Mucosa of rectum (tissue), 2 donors: ENCODE results near the gene EML4.

Experiments used
- H3K27ac ChIP-seq, 2 donors: one replicate each; pipeline ENCODE4 v1.7.0; 2013; ENCODE audit warnings: inconsistent platforms in 2 of 2, low read depth in 2 of 2, low read length in 2 of 2
- H3K27me3 ChIP-seq, 2 donors: one replicate each; pipeline ENCODE4 v1.7.0; 2013; ENCODE audit warnings: low read length in 2 of 2; ENCODE audit not compliant: control insufficient read depth in 2 of 2, insufficient read depth in 2 of 2
- H3K36me3 ChIP-seq, 2 donors: one replicate each; pipeline ENCODE4 v1.7.0; 2013; ENCODE audit warnings: low read length in 2 of 2; ENCODE audit not compliant: control insufficient read depth in 2 of 2, insufficient read depth in 2 of 2
- H3K4me1 ChIP-seq, 2 donors: one replicate each; pipeline ENCODE4 v1.7.0; 2013; ENCODE audit warnings: low read length in 2 of 2, mild to moderate bottlenecking in 1 of 2; ENCODE audit not compliant: control insufficient read depth in 2 of 2, insufficient read depth in 2 of 2
- H3K4me3 ChIP-seq, 2 donors: one replicate each; pipeline ENCODE4 v1.7.0; 2013; ENCODE audit warnings: low read length in 2 of 2
- H3K9ac ChIP-seq, 2 donors: one replicate each; pipeline ENCODE4 v1.7.0; 2013; ENCODE audit warnings: low read length in 2 of 2, low read depth in 1 of 2, mild to moderate bottlenecking in 1 of 2
- H3K9me3 ChIP-seq, 2 donors: one replicate each; pipeline ENCODE4 v1.7.0; 2013; ENCODE audit warnings: low read length in 2 of 2; ENCODE audit not compliant: control insufficient read depth in 2 of 2
- donor health status: healthy.
- donor health status: Normal muscosa, but diverticular disease.

The EML4 gene

GRCh38 chr2:42312106-42312505, 143.0 kb downstream of the EML4 start:
- Histone ChIP-seq H3K4me3 (no peak overlapping the region), H3K27me3 (no peaks in the 10 kb centered on the region), H3K9ac (no peak overlapping the region), H3K4me1 (peaks cover 0 to 4% of the 10 kb centered on the region in 2 donors), H3K9me3 (no peaks in the 10 kb centered on the region), H3K36me3 (peaks cover 14 to 16% of the 10 kb centered on the region in 2 donors), H3K27ac (no peak overlapping the region)

GRCh38 chr2:42314892-42315468, 145.8 kb downstream of the EML4 start:
- H3K9ac ChIP-seq = no peak overlapping the region
- no peak overlapping the region for H3K4me3 ChIP-seq
- H3K27ac ChIP-seq = no peak overlapping the region
- H3K9me3 ChIP-seq = no peaks in the 10 kb centered on the region
- peaks cover 14 to 26% of the 10 kb centered on the region in 2 donors for H3K36me3 ChIP-seq
- no peaks in the 10 kb centered on the region for H3K27me3 ChIP-seq
- H3K4me1 ChIP-seq = peaks cover 0 to 4% of the 10 kb centered on the region in 2 donors

- peaks cover 20 to 31% of the 10 kb centered on the region in 2 donors for H3K36me3 ChIP-seq
- H3K27ac ChIP-seq = no peak overlapping the region
- H3K27me3 ChIP-seq = no peaks in the 10 kb centered on the region
- no peak overlapping the region for H3K4me3 ChIP-seq
- H3K9ac ChIP-seq = no peak overlapping the region
- H3K4me1 ChIP-seq = peaks cover 0 to 4% of the 10 kb centered on the region in 2 donors
- H3K9me3 ChIP-seq = no peaks in the 10 kb centered on the region
Measured at GRCh38 chr2:42315844-42316470, 146.8 kb downstream of the EML4 start.

- peaks cover 20 to 31% of the 10 kb centered on the region in 2 donors for H3K36me3 ChIP-seq
- H3K9me3 ChIP-seq = no peaks in the 10 kb centered on the region
- H3K4me3 ChIP-seq = no peak overlapping the region
- H3K4me1 ChIP-seq = peaks cover 0 to 2% of the 10 kb centered on the region in 2 donors
- no peak overlapping the region for H3K9ac ChIP-seq
- no peak overlapping the region for H3K27ac ChIP-seq
- H3K27me3 ChIP-seq = no peaks in the 10 kb centered on the region
Measured at GRCh38 chr2:42316910-42317309, 147.8 kb downstream of the EML4 start.

DNA sequence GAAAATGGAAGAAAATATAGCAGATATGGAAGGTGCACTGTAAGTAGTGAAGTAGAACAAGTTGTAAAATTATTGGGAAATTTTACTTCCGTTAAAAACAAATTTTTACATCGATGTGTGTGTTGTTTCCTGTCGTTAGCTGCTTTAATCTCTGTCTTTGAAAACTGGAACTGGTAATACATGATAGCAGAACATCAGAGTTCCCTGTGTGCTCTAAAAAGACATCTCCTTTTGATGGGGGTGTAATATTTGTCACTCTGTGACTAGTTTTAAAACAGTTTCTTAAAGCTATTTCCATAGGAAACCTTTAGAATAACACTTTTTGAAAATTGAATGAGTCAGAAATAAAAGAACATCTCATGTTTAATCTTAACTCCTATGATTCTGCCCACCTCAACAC, 148.3 kb downstream of the EML4 start:
- peaks cover 20 to 31% of the 10 kb centered on the region in 2 donors for H3K36me3 ChIP-seq
- H3K27ac ChIP-seq = no peak overlapping the region
- no peaks in the 10 kb centered on the region for H3K9me3 ChIP-seq
- H3K4me1 ChIP-seq = no peaks in the 10 kb centered on the region
- H3K27me3 ChIP-seq = no peaks in the 10 kb centered on the region
- H3K4me3 ChIP-seq = no peak overlapping the region
- no peak overlapping the region for H3K9ac ChIP-seq

DNA sequence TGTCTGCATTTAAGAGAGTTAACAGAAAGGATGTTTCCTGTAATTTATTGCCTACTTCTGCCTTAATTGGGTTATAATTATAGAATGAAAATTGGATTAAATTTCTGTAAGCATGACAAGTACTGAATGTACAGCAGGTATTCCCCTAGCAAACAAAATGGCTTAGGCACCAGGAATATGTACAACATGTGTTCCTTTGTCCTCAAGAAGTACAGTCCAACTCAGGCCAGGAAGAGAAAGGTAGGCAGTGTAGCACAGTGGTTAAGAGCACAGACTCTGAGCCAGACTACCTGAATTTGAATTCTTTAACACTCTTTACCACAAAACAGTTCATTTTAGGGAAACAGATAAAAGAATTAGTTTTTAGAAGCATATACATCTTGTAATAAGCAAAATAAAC, 148.8 kb downstream of the EML4 start:
- H3K36me3 ChIP-seq = peaks cover 20 to 31% of the 10 kb centered on the region in 2 donors
- H3K27me3 ChIP-seq = no peaks in the 10 kb centered on the region
- no peak overlapping the region for H3K9ac ChIP-seq
- H3K9me3 ChIP-seq = no peaks in the 10 kb centered on the region
- H3K27ac ChIP-seq = no peak overlapping the region
- H3K4me3 ChIP-seq = no peak overlapping the region
- no peaks in the 10 kb centered on the region for H3K4me1 ChIP-seq

GRCh38 chr2:42319265-42319664, 150.1 kb downstream of the EML4 start:
- H3K4me3 ChIP-seq = no peak overlapping the region
- no peak overlapping the region for H3K9ac ChIP-seq
- no peaks in the 10 kb centered on the region for H3K4me1 ChIP-seq
- H3K27ac ChIP-seq = no peak overlapping the region
- H3K9me3 ChIP-seq = no peaks in the 10 kb centered on the region
- no peaks in the 10 kb centered on the region for H3K27me3 ChIP-seq
- peaks cover 20 to 31% of the 10 kb centered on the region in 2 donors for H3K36me3 ChIP-seq

GRCh38 chr2:42321452-42322064, 152.4 kb downstream of the EML4 start:
- H3K27ac ChIP-seq = no peak overlapping the region
- no peak overlapping the region for H3K4me3 ChIP-seq
- no peaks in the 10 kb centered on the region for H3K9me3 ChIP-seq
- peaks cover 25 to 29% of the 10 kb centered on the region in 2 donors for H3K36me3 ChIP-seq
- H3K4me1 ChIP-seq = no peaks in the 10 kb centered on the region
- H3K27me3 ChIP-seq = no peaks in the 10 kb centered on the region
- H3K9ac ChIP-seq = no peak overlapping the region

DNA sequence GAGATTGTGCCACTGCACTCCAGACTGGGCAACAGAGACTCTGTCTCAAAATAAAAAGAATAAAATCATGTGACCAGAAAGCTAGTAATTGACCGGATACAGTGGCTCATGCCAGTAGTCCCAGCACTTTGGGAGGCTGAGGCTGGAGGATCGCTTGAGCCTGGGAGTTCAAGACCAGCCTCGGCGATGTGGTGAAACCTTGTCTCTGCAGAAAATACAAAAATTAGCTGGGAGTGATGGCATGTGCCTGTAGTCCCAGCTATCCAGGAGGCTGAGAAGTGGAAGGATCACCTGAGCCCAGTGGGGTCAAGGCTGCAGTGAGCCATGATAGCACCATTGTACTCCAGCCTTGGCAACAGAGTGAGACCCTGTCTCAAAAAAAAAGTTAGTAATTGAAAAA, 155.1 kb downstream of the EML4 start:
- H3K4me1 ChIP-seq = no peaks in the 10 kb centered on the region
- H3K27ac ChIP-seq = no peak overlapping the region
- H3K9ac ChIP-seq = no peak overlapping the region
- H3K9me3 ChIP-seq = no peaks in the 10 kb centered on the region
- H3K27me3 ChIP-seq = no peaks in the 10 kb centered on the region
- no peak overlapping the region for H3K4me3 ChIP-seq
- H3K36me3 ChIP-seq = peaks cover 18 to 27% of the 10 kb centered on the region in 2 donors

- no peak overlapping the region for H3K4me3 ChIP-seq
- H3K27ac ChIP-seq = no peak overlapping the region
- H3K36me3 ChIP-seq = peaks cover 18 to 30% of the 10 kb centered on the region in 2 donors
- no peak overlapping the region for H3K9ac ChIP-seq
- no peaks in the 10 kb centered on the region for H3K4me1 ChIP-seq
- H3K27me3 ChIP-seq = no peaks in the 10 kb centered on the region
- H3K9me3 ChIP-seq = no peaks in the 10 kb centered on the region
Measured at GRCh38 chr2:42324949-42325348, 155.8 kb downstream of the EML4 start.
